Astrocyte (in vitro differentiated cells and primary cell): ENCODE data around the gene PHF11. TPM values are rescaled to one million over a fixed set of nuclear protein-coding genes. Genes with fewer than 3 reads are reported as not detected.

Experiments
- DNase-seq: peaks from one replicate; pipeline ENCODE4 v3.0.0-alpha.2; 2010; ENCODE audit warnings: low read depth
- FAIRE-seq: peaks from 2 replicates; lab custom pipeline; 2011; peaks lifted over from hg19 to GRCh38; lab: Jason Lieb, UNC
- H2AFZ ChIP-seq: 2 replicates; pipeline ENCODE4 v1.6.0; 2012; ENCODE audit warnings: low read depth, low read length, inconsistent platforms
- H3K27ac ChIP-seq: 2 replicates; pipeline ENCODE4 v1.5.1; 2011; ENCODE audit warnings: low read depth, low read length, inconsistent platforms
- H3K27me3 ChIP-seq: 2 replicates; pipeline ENCODE4 v1.6.0; 2011; ENCODE audit warnings: low read length, inconsistent platforms; ENCODE audit not compliant: insufficient read depth
- H3K36me3 ChIP-seq: 2 replicates; pipeline ENCODE4 v1.5.1; 2011; ENCODE audit warnings: low read length, inconsistent platforms; ENCODE audit not compliant: insufficient read depth
- H3K4me1 ChIP-seq: 2 replicates; pipeline ENCODE4 v1.5.1; 2011; ENCODE audit warnings: low read length, inconsistent platforms; ENCODE audit not compliant: insufficient read depth
- H3K4me2 ChIP-seq: 2 replicates; pipeline ENCODE4 v1.6.0; 2012; ENCODE audit warnings: low read length, inconsistent platforms
- H3K4me3 ChIP-seq: 2 replicates; pipeline ENCODE4 v1.5.1; 2011; ENCODE audit warnings: low read depth, mild to moderate bottlenecking, low read length, inconsistent platforms; ENCODE audit not compliant: insufficient read depth
- H3K79me2 ChIP-seq: 2 replicates; pipeline ENCODE4 v1.6.0; 2012; ENCODE audit warnings: mild to moderate bottlenecking, low read length, inconsistent platforms; ENCODE audit not compliant: insufficient read depth
- H3K9ac ChIP-seq: 2 replicates; pipeline ENCODE4 v1.6.0; 2012; ENCODE audit warnings: mild to moderate bottlenecking, low read length, inconsistent platforms
- H3K9me3 ChIP-seq: 2 replicates; pipeline ENCODE4 v1.5.1; 2012; ENCODE audit warnings: low read depth, mild to moderate bottlenecking, low read length, inconsistent platforms; ENCODE audit not compliant: insufficient read depth
- H4K20me1 ChIP-seq: 2 replicates; pipeline ENCODE4 v1.6.0; 2012; ENCODE audit warnings: low read length, inconsistent platforms; ENCODE audit not compliant: insufficient read depth
- H3K27ac Mint-ChIP-seq: one replicate; pipeline ENCODE4 v1.8.0; 2021; ENCODE audit warnings: mild to moderate bottlenecking, mixed read lengths; ENCODE audit not compliant: unreplicated experiment
- H3K27me3 Mint-ChIP-seq: one replicate; pipeline ENCODE4 v1.8.0; 2021; ENCODE audit warnings: low read depth, mixed read lengths; ENCODE audit not compliant: unreplicated experiment
- H3K36me3 Mint-ChIP-seq: one replicate; pipeline ENCODE4 v1.8.0; 2021; ENCODE audit warnings: low read depth, mixed read lengths; ENCODE audit not compliant: unreplicated experiment
- H3K4me1 Mint-ChIP-seq: one replicate; pipeline ENCODE4 v1.8.0; 2021; ENCODE audit warnings: low read depth, mixed read lengths; ENCODE audit not compliant: unreplicated experiment
- H3K4me3 Mint-ChIP-seq: one replicate; pipeline ENCODE4 v1.8.0; 2021; ENCODE audit warnings: mild to moderate bottlenecking, moderate library complexity, mixed read lengths; ENCODE audit not compliant: unreplicated experiment
- H3K9me3 Mint-ChIP-seq: one replicate; pipeline ENCODE4 v1.8.0; 2021; ENCODE audit warnings: mild to moderate bottlenecking, mixed read lengths; ENCODE audit not compliant: unreplicated experiment
- CTCF ChIP-seq: IDR thresholded peaks from 2 replicates; pipeline ENCODE4 v1.5.1; 2011; ENCODE audit warnings: low read depth, mild to moderate bottlenecking, inconsistent platforms, low read length, moderate library complexity; ENCODE audit not compliant: insufficient read depth
- EZH2 ChIP-seq: IDR thresholded peaks from 2 replicates; pipeline ENCODE4 v1.6.1; 2012; ENCODE audit warnings: mild to moderate bottlenecking, low read length, inconsistent platforms; ENCODE audit not compliant: insufficient read depth
- total RNA-seq: library from RNA; stranded (reverse); gene quantifications from 2 replicates; pipeline ENCODE4 v1.2.1, GENCODE V29; 2021

PHF11 gene
- total RNA-seq, 1 donor from 2014 or later, result 30.8 TPM

GRCh38 chr13:49502954-49503353 lies 7.2 kb downstream of the PHF11 start:
- no peaks in the 10 kb centered on the region for H4K20me1 ChIP-seq
- no peak overlapping the region for H3K4me2 ChIP-seq
- no peaks in the 10 kb centered on the region for H3K36me3 ChIP-seq
- no peaks in the 10 kb centered on the region for H3K9me3 ChIP-seq
- no peaks in the 10 kb centered on the region for H3K79me2 ChIP-seq
- no peak for DNase-seq
- no peak overlapping the region for H3K4me3 ChIP-seq
- no peak overlapping the region for H3K27ac ChIP-seq
- TF ChIP-seq EZH2, result no peak
- Mint-ChIP-seq H3K4me1 (peaks cover 2% of the 10 kb centered on the region), H3K36me3 (peaks cover 5% of the 10 kb centered on the region), H3K9me3 (no peaks in the 10 kb centered on the region), H3K27ac (no peak overlapping the region), H3K4me3 (no peak overlapping the region), H3K27me3 (no peaks in the 10 kb centered on the region)
- H3K9ac ChIP-seq, result no peak overlapping the region
- FAIRE-seq, result no peak
- no peak overlapping the region for H2AFZ ChIP-seq
- H3K27me3 ChIP-seq, result no peaks in the 10 kb centered on the region
- H3K4me1 ChIP-seq, result peaks cover 7% of the 10 kb centered on the region

DNA sequence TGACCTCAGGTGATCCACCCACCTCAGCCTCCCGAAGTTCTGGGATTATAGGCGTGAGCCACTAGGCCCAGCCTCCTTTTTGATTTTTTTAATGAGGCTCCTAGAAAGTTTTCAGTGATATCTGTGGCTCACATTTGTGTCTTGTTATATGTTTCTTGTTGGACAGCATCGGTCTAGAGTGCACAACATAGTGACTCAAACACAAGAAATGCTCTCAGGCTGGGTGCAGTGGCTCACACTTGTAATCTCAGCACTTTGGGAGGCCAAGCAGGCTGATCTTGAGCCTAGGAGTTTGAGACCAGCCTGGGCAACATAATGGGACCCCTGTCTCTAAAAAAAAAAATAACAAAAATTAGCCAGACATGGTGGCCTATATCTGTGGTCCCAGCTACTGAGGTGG lies 8.2 kb downstream of the PHF11 start:
- no peaks in the 10 kb centered on the region for H3K9me3 Mint-ChIP-seq
- Histone ChIP-seq H2AFZ (no peak overlapping the region), H4K20me1 (no peaks in the 10 kb centered on the region), H3K9me3 (no peaks in the 10 kb centered on the region), H3K27me3 (no peaks in the 10 kb centered on the region), H3K9ac (no peak overlapping the region), H3K36me3 (no peaks in the 10 kb centered on the region), H3K27ac (no peak overlapping the region), H3K4me1 (peaks cover 7% of the 10 kb centered on the region), H3K4me3 (no peak overlapping the region), H3K79me2 (no peaks in the 10 kb centered on the region), H3K4me2 (no peak overlapping the region)
- no peaks in the 10 kb centered on the region for H3K27me3 Mint-ChIP-seq
- peaks cover 2% of the 10 kb centered on the region for H3K4me1 Mint-ChIP-seq
- DNase-seq (no peak), FAIRE-seq (no peak)
- H3K4me3 Mint-ChIP-seq, result no peak overlapping the region
- TF ChIP-seq EZH2 (no peak), CTCF (no peak)
- H3K36me3 Mint-ChIP-seq, result peaks cover 3% of the 10 kb centered on the region
- H3K27ac Mint-ChIP-seq, result no peak overlapping the region

DNA sequence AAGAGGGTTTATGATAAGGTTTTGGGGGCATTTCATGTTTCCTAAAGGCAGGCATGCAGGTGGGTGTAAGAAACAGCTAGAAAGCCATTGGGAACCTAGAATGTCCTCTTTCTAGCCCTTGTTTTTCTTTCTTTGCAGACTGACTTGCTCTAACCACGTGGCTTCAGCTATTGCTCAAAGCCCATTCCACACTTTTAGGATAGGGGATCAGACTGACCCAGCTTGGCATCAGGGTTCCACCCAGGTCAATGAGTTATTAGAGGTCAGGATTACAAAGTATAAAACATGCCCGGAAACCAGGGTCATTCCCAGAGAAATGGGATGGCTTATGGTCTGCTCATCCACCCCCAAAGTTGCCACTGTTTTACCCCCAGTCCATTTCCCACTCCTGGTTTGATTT lies 16.8 kb downstream of the PHF11 start:
- Histone ChIP-seq H4K20me1 (no peaks in the 10 kb centered on the region), H3K27ac (no peak overlapping the region), H2AFZ (no peak overlapping the region), H3K9ac (no peak overlapping the region), H3K4me2 (no peak overlapping the region), H3K9me3 (no peaks in the 10 kb centered on the region), H3K4me1 (no peaks in the 10 kb centered on the region), H3K27me3 (no peaks in the 10 kb centered on the region), H3K4me3 (no peak overlapping the region), H3K36me3 (peaks cover 5% of the 10 kb centered on the region), H3K79me2 (no peaks in the 10 kb centered on the region)
- peaks cover 17% of the 10 kb centered on the region for H3K36me3 Mint-ChIP-seq
- no peak overlapping the region for H3K4me3 Mint-ChIP-seq
- no peak for FAIRE-seq
- no peaks in the 10 kb centered on the region for H3K27me3 Mint-ChIP-seq
- DNase-seq, result no peak
- no peaks in the 10 kb centered on the region for H3K9me3 Mint-ChIP-seq
- no peak overlapping the region for H3K27ac Mint-ChIP-seq
- TF ChIP-seq EZH2 (no peak), CTCF (no peak)
- H3K4me1 Mint-ChIP-seq, result no peaks in the 10 kb centered on the region
